ENCODE data around the gene SORL1. TPM values are rescaled to one million over a fixed set of nuclear protein-coding genes. Genes with fewer than 3 reads are reported as not detected.

Gene SORL1
- total RNA-seq, 1 donor from 2014 or later: 46.0 TPM

- H3F3A ChIP-seq (ENCODE audit: low read depth): no peaks in the 10 kb centered on the region
- H3K9ac ChIP-seq: no peak overlapping the region
- H3K36me3 Mint-ChIP-seq: peaks cover 11% of the 10 kb centered on the region
- no peaks in the 10 kb centered on the region for H3K9me3 ChIP-seq (ENCODE audit: low read depth)
- peaks cover 2% of the 10 kb centered on the region for H3K36me3 ChIP-seq
- no peak overlapping the region for H3K27ac Mint-ChIP-seq
- TF ChIP-seq, protein P1, sequence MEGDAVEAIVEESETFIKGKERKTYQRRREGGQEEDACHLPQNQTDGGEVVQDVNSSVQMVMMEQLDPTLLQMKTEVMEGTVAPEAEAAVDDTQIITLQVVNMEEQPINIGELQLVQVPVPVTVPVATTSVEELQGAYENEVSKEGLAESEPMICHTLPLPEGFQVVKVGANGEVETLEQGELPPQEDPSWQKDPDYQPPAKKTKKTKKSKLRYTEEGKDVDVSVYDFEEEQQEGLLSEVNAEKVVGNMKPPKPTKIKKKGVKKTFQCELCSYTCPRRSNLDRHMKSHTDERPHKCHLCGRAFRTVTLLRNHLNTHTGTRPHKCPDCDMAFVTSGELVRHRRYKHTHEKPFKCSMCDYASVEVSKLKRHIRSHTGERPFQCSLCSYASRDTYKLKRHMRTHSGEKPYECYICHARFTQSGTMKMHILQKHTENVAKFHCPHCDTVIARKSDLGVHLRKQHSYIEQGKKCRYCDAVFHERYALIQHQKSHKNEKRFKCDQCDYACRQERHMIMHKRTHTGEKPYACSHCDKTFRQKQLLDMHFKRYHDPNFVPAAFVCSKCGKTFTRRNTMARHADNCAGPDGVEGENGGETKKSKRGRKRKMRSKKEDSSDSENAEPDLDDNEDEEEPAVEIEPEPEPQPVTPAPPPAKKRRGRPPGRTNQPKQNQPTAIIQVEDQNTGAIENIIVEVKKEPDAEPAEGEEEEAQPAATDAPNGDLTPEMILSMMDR (IDR thresholded peaks at IDR 0.05): no peak
- TF ChIP-seq EZH2phosphoT487 (IDR thresholded peaks at IDR 0.05): no peak
- no peak for TF ChIP-seq EZH2 (IDR thresholded peaks at IDR 0.05)
- no peak overlapping the region for H3K4me3 Mint-ChIP-seq
- H3K4me2 ChIP-seq: no peak overlapping the region
- peaks cover 21% of the 10 kb centered on the region for H3K4me1 ChIP-seq
- no peaks in the 10 kb centered on the region for H4K20me1 ChIP-seq (ENCODE audit: low read depth)
- no peak for DNase-seq (ENCODE audit: low spot score)
- no peaks in the 10 kb centered on the region for H3K9me3 Mint-ChIP-seq
- H3K4me3 ChIP-seq: no peak overlapping the region
- H3K27me3 Mint-ChIP-seq (ENCODE audit: insufficient read depth, low read depth): peaks cover 5% of the 10 kb centered on the region
- no peak overlapping the region for H3K27ac ChIP-seq
- H2AFZ ChIP-seq (replicated peaks): no peak overlapping the region
- peaks cover 13% of the 10 kb centered on the region for H3K79me2 ChIP-seq (ENCODE audit: low read depth)
- H3K27me3 ChIP-seq: no peaks in the 10 kb centered on the region
- peaks cover 18% of the 10 kb centered on the region for H3K4me1 Mint-ChIP-seq
Measured at GRCh38 chr11:121563900-121564822, 112.0 kb downstream of the SORL1 start.

DNA sequence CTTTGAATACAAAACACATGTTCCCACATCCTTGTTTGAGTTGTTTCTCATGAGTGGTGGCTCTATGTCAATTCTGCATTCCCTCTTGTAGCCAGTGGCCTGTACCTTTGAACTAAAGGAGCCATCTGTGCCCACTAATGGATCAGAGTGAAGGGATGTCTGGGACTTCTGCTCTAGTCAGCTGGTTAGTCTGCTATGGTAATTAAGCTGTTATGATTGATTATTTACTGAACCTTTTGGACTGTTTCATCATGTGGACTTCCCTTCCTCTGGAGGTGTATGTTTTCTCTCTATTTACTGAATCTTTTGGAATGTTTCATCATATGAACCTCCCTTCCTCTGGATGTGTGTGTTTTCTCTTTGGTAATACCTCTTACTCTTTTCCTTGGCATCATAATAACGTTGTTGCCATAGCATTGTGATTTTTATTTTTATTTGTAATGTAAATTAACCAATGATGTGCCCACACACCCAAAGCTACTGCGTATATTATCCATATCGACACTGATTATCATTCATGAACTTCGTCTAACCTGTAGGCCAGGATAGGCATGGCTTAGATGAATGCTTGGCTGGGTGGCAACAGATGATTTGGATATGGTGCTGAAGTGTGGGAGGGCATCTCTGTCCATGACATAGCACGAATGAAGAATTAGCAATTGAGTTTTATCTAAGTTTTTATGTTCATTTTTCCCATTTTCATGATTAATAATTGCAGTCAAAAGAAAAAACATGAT is 113.0 kb downstream of the SORL1 start:
- Histone ChIP-seq H3K9ac (no peak overlapping the region), H3K27me3 (no peaks in the 10 kb centered on the region), H3K4me3 (no peak overlapping the region), H3K4me1 (peaks cover 12% of the 10 kb centered on the region), H3K27ac (no peak overlapping the region), H4K20me1 (ENCODE audit: low read depth) (no peaks in the 10 kb centered on the region), H3F3A (ENCODE audit: low read depth) (no peaks in the 10 kb centered on the region), H3K4me2 (no peak overlapping the region), H3K36me3 (peaks cover 2% of the 10 kb centered on the region), H3K79me2 (ENCODE audit: low read depth) (peaks cover 13% of the 10 kb centered on the region), H3K9me3 (ENCODE audit: low read depth) (no peaks in the 10 kb centered on the region), H2AFZ (replicated peaks) (no peak overlapping the region)
- DNase-seq (ENCODE audit: low spot score): no peak
- H3K27me3 Mint-ChIP-seq (ENCODE audit: insufficient read depth, low read depth): peaks cover 4% of the 10 kb centered on the region
- no peak overlapping the region for H3K27ac Mint-ChIP-seq
- peaks cover 10% of the 10 kb centered on the region for H3K4me1 Mint-ChIP-seq
- H3K36me3 Mint-ChIP-seq: peaks cover 4% of the 10 kb centered on the region
- no peak overlapping the region for H3K4me3 Mint-ChIP-seq
- TF ChIP-seq, protein P1 (IDR thresholded peaks at IDR 0.05): no peak
- no peak for TF ChIP-seq EZH2phosphoT487 (IDR thresholded peaks at IDR 0.05)
- TF ChIP-seq EZH2 (IDR thresholded peaks at IDR 0.05): no peak
- no peaks in the 10 kb centered on the region for H3K9me3 Mint-ChIP-seq

DNA sequence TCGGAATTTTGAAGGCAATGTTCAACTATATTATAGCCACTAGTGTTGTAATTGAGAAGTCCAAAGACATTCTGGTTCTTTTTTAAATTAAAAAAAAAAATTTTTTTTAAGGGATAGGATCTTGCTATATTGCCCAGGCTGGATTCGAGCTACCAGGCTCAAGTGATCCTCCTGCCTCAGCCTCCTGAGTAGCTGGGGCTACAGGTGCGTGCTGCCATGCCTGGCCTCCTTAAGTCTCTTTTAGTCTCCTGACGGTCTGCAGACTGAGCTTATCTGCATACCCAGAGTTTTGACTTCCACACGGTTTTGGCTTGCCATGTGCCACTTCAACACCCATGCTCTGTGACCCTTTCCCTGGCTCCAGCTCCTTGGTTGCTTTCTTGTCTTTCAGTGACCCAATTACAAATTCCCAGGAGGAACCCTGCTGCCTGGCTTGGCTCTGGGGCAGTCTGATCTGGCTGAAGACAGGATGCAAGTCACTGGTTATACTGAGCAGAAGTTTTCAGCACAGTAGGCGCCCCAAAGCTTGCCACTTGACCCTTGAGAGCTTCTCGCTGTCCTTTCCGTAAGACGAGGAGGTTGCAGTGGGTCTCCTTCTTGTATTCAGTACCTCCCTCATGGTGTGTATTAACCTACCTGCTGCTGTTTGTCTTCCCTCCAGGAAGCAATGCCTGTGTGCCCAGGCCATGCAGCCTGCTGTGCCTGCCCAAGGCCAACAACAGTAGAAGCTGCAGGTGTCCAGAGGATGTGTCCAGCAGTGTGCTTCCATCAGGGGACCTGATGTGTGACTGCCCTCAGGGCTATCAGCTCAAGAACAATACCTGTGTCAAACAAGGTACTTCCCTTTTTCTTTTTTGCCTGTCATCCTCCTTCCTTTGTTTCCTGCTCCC is 114.4 kb downstream of the SORL1 start:
- no peaks in the 10 kb centered on the region for H3K9me3 Mint-ChIP-seq
- no peak for DNase-seq (ENCODE audit: low spot score)
- Histone ChIP-seq H3K36me3 (peaks cover 2% of the 10 kb centered on the region), H3K9me3 (ENCODE audit: low read depth) (no peaks in the 10 kb centered on the region), H3K4me2 (no peak overlapping the region), H3F3A (ENCODE audit: low read depth) (no peaks in the 10 kb centered on the region), H4K20me1 (ENCODE audit: low read depth) (no peaks in the 10 kb centered on the region), H2AFZ (replicated peaks) (no peak overlapping the region), H3K27ac (no peak overlapping the region), H3K9ac (no peak overlapping the region), H3K4me3 (no peak overlapping the region), H3K4me1 (peaks cover 5% of the 10 kb centered on the region), H3K79me2 (ENCODE audit: low read depth) (peaks cover 13% of the 10 kb centered on the region), H3K27me3 (no peaks in the 10 kb centered on the region)
- peaks cover 5% of the 10 kb centered on the region for H3K27me3 Mint-ChIP-seq (ENCODE audit: insufficient read depth, low read depth)
- peaks cover 10% of the 10 kb centered on the region for H3K4me1 Mint-ChIP-seq
- no peak overlapping the region for H3K27ac Mint-ChIP-seq
- no peak overlapping the region for H3K4me3 Mint-ChIP-seq
- TF ChIP-seq, protein P1 (IDR thresholded peaks at IDR 0.05): no peak
- no peak for TF ChIP-seq EZH2 (IDR thresholded peaks at IDR 0.05)
- TF ChIP-seq EZH2phosphoT487 (IDR thresholded peaks at IDR 0.05): no peak
- peaks cover 4% of the 10 kb centered on the region for H3K36me3 Mint-ChIP-seq
